Nephron progenitor cell (in vitro differentiated cells): Measurements from ENCODE around the gene RAB15.
A peak's percentile ranks its signal among the peaks of the same experiment; 100 is the strongest.
"Not testable (repeated sequence)": the region's sequence is repeated elsewhere in the genome, so short reads cannot be mapped to it uniquely, and the experiment has no call there.

Experiments
- DNase-seq: peaks from one replicate; pipeline ENCODE4 v3.0.0; 2021
- H3K27ac Mint-ChIP-seq: 2 replicates; pipeline ENCODE4 v1.8.0; 2021; ENCODE audit warnings: mild to moderate bottlenecking, moderate library complexity, mixed read lengths
- H3K27me3 Mint-ChIP-seq: 2 replicates; pipeline ENCODE4 v1.8.0; 2021; ENCODE audit warnings: mild to moderate bottlenecking, low read depth, mixed read lengths; ENCODE audit not compliant: poor library complexity
- H3K36me3 Mint-ChIP-seq: 2 replicates; pipeline ENCODE4 v1.8.0; 2021; ENCODE audit warnings: low read depth, mixed read lengths
- H3K4me1 Mint-ChIP-seq: 2 replicates; pipeline ENCODE4 v1.8.0; 2021; ENCODE audit warnings: mixed read lengths
- H3K4me3 Mint-ChIP-seq: 2 replicates; pipeline ENCODE4 v1.8.0; 2021; ENCODE audit warnings: mild to moderate bottlenecking, moderate library complexity, mixed read lengths
- H3K9me3 Mint-ChIP-seq: 2 replicates; pipeline ENCODE4 v1.8.0; 2021; ENCODE audit warnings: mild to moderate bottlenecking, moderate library complexity, mixed read lengths
- CTCF ChIP-seq: fragments of 200-600 bp; sonication (generic); IDR thresholded peaks from 2 replicates; pipeline ENCODE4 v1.5.0; 2021; ENCODE audit warnings: antibody characterized with exemption

Gene RAB15

GRCh38 chr14:64915029-64915424 lies 57.1 kb downstream of the RAB15 start:
- Mint-ChIP-seq H3K9me3 (no peaks in the 10 kb centered on the region), H3K36me3 (peaks cover 14% of the 10 kb centered on the region), H3K4me3 (peak overlapping the region; percentile 90), H3K27me3 (peaks cover 7% of the 10 kb centered on the region), H3K4me1 (peaks cover 22% of the 10 kb centered on the region), H3K27ac (peak overlapping the region; percentile 90)
- no peak for DNase-seq
- TF ChIP-seq CTCF, result no peak

- H3K9me3 Mint-ChIP-seq, result no peaks in the 10 kb centered on the region
- H3K27ac Mint-ChIP-seq, result peak within 1 kb of the TSS; percentile 90
- peaks cover 22% of the 10 kb centered on the region for H3K4me1 Mint-ChIP-seq
- peak within 1 kb of the TSS; percentile 90 for H3K4me3 Mint-ChIP-seq
- H3K36me3 Mint-ChIP-seq, result peaks cover 14% of the 10 kb centered on the region
- peaks cover 9% of the 10 kb centered on the region for H3K27me3 Mint-ChIP-seq
- no peak for TF ChIP-seq CTCF
- DNase-seq, result peak; percentile 97
These were observed 57.7 kb downstream of the RAB15 start, which contains the start of gene CHURC1 for GRCh38 chr14:64914237-64915028. CHURC1 (plus strand) TSS chr14:64914455; CDS start chr14:64914496, 41 bp downstream.

DNA sequence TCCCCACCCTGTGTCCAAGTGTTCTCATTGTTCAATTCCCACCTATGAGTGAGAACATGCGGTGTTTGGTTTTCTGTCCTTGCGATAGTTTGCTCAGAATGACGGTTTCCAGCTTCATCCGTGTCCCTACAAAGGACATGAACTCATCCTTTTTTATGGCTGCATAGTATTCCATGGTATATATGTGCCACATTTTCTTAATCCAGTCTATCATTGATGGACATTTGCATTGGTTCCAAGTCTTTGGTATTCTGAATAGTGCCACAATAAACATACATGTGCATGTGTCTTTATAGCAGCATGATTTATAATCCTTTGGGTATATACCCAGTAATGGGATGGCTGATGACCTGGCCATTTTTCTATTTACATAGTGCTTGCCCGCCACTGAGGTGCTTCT lies 58.7 kb downstream of the RAB15 start:
- not testable (repeated sequence) for H3K27ac Mint-ChIP-seq, DNase-seq, H3K9me3 Mint-ChIP-seq
- H3K36me3 Mint-ChIP-seq, result peaks cover 14% of the 10 kb centered on the region
- H3K4me3 Mint-ChIP-seq, result peak overlapping the region; percentile 90
- peaks cover 22% of the 10 kb centered on the region for H3K4me1 Mint-ChIP-seq
- peaks cover 12% of the 10 kb centered on the region for H3K27me3 Mint-ChIP-seq

GRCh38 chr14:64912261-64912660 lies 59.9 kb downstream of the RAB15 start:
- H3K4me1 Mint-ChIP-seq, result peaks cover 22% of the 10 kb centered on the region
- TF ChIP-seq CTCF, result no peak
- peaks cover 14% of the 10 kb centered on the region for H3K36me3 Mint-ChIP-seq
- H3K27ac Mint-ChIP-seq, result no peak overlapping the region
- no peak overlapping the region for H3K4me3 Mint-ChIP-seq
- H3K27me3 Mint-ChIP-seq, result peaks cover 12% of the 10 kb centered on the region
- no peaks in the 10 kb centered on the region for H3K9me3 Mint-ChIP-seq
- no peak for DNase-seq

DNA sequence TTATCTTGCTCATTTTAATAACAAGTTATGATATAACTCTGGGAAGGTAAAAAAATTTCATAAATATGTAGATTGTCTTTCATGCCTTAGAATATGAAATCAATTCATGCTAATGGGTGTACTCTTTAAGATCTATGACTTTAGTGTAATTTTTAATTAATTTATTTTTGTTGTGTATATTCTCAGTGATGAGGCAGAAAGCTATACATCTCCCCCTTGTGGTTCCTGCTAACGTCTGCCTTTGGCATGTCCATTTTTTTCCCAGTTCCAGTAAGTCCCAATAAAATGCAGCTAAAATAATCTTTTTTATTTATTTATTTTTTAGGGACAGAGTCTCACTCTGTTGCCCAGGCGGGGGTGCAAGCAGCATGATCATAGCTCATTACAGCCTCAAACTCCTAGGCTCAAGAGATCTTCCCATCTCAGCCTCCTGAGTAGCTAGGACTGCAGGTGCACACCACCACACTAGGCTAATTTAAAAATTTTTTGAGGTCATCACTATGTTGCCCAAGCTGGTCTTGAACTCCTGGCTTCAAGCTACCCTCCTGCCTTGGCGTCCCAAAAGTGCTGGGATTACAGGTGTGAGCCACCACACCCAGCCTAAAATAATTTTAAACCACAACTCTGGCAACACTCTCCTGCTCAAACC lies 61.2 kb downstream of the RAB15 start:
- peak; percentile 62 for TF ChIP-seq CTCF
- Mint-ChIP-seq H3K4me3 (no peak overlapping the region), H3K4me1 (peaks cover 25% of the 10 kb centered on the region), H3K27me3 (peaks cover 12% of the 10 kb centered on the region), H3K9me3 (no peaks in the 10 kb centered on the region), H3K36me3 (peaks cover 10% of the 10 kb centered on the region), H3K27ac (no peak overlapping the region)
- no peak for DNase-seq

- no peaks in the 10 kb centered on the region for H3K9me3 Mint-ChIP-seq
- DNase-seq, result no peak
- peaks cover 11% of the 10 kb centered on the region for H3K4me1 Mint-ChIP-seq
- H3K4me3 Mint-ChIP-seq, result no peak overlapping the region
- TF ChIP-seq CTCF, result no peak
- H3K27ac Mint-ChIP-seq, result peak overlapping the region; percentile 26
- H3K36me3 Mint-ChIP-seq, result no peaks in the 10 kb centered on the region
- H3K27me3 Mint-ChIP-seq, result peaks cover 5% of the 10 kb centered on the region
These were observed 66.1 kb downstream of the RAB15 start for GRCh38 chr14:64906022-64906421.
